ENCODE results near the gene CERS6. TPM values are rescaled to one million over a fixed set of nuclear protein-coding genes. Genes with fewer than 3 reads are reported as not detected.

Gene CERS6
- total RNA-seq, 4 donors from 2014 or later: 35.7 to 60.6 (median 39.2) TPM

GRCh38 chr2:168730344-168730743, 274.3 kb downstream of the CERS6 start:
- no peaks in the 10 kb centered on the region for H3K27me3 ChIP-seq
- intact Hi-C loops (cut with DNase I): no loop called here
- no peaks in the 10 kb centered on the region for H3K4me1 ChIP-seq
- no peaks in the 10 kb centered on the region for H3K36me3 ChIP-seq
- no peaks in the 10 kb centered on the region for H3K9me3 ChIP-seq
- no peak overlapping the region for H3K4me3 ChIP-seq (replicated peaks in 1 of 3)
- whole genome bisulfite sequencing, 2 donors: 82 to 85% methylated on average over 4 of the region's 4 CpGs
- H3K27ac ChIP-seq: no peak overlapping the region
- no peak for DNase-seq
- no peak for TF ChIP-seq CTCF (IDR thresholded peaks at IDR 0.05)
- no peak for TF ChIP-seq POLR2A (IDR thresholded peaks at IDR 0.05)

GRCh38 chr2:168731002-168731401, 274.9 kb downstream of the CERS6 start:
- Histone ChIP-seq H3K4me1 (no peaks in the 10 kb centered on the region), H3K9me3 (no peaks in the 10 kb centered on the region), H3K4me3 (replicated peaks in 1 of 3) (no peak overlapping the region), H3K36me3 (no peaks in the 10 kb centered on the region), H3K27ac (no peak overlapping the region), H3K27me3 (no peaks in the 10 kb centered on the region)
- DNase-seq: no peak
- intact Hi-C loops (cut with DNase I): no loop called here
- TF ChIP-seq CTCF (IDR thresholded peaks at IDR 0.05) (no peak), POLR2A (IDR thresholded peaks at IDR 0.05) (no peak)
- 63 to 67% methylated on average over 2 of the region's 2 CpGs for WGBS, 2 donors

GRCh38 chr2:168731616-168732015, 275.5 kb downstream of the CERS6 start:
- H3K27me3 ChIP-seq: no peaks in the 10 kb centered on the region
- no peak overlapping the region for H3K4me3 ChIP-seq (replicated peaks in 1 of 3)
- H3K27ac ChIP-seq: no peak overlapping the region
- H3K36me3 ChIP-seq: no peaks in the 10 kb centered on the region
- 67 to 71% methylated on average over 3 of the region's 3 CpGs for WGBS, 2 donors
- H3K9me3 ChIP-seq: no peaks in the 10 kb centered on the region
- intact Hi-C loops (cut with DNase I): no loop called here
- no peak for DNase-seq
- TF ChIP-seq POLR2A (IDR thresholded peaks at IDR 0.05) (no peak), CTCF (IDR thresholded peaks at IDR 0.05) (no peak)
- no peaks in the 10 kb centered on the region for H3K4me1 ChIP-seq

GRCh38 chr2:168732100-168732499, 276.0 kb downstream of the CERS6 start:
- WGBS, 2 donors: 90 to 97% methylated on average over 2 of the region's 2 CpGs

GRCh38 chr2:168732506-168732905, 276.4 kb downstream of the CERS6 start:
- Histone ChIP-seq H3K4me1 (no peaks in the 10 kb centered on the region), H3K9me3 (no peaks in the 10 kb centered on the region), H3K27me3 (no peaks in the 10 kb centered on the region), H3K4me3 (replicated peaks in 1 of 3) (no peak overlapping the region), H3K27ac (no peak overlapping the region), H3K36me3 (no peaks in the 10 kb centered on the region)
- intact Hi-C loops (cut with DNase I): no loop called here
- no peak for DNase-seq
- TF ChIP-seq POLR2A (IDR thresholded peaks at IDR 0.05) (no peak), CTCF (IDR thresholded peaks at IDR 0.05) (no peak)

More at GRCh38 chr2:168732100-168732499, 276.0 kb downstream of the CERS6 start:
- no peak for TF ChIP-seq CTCF (IDR thresholded peaks at IDR 0.05)
- no peak for TF ChIP-seq POLR2A (IDR thresholded peaks at IDR 0.05)
- Histone ChIP-seq H3K36me3 (no peaks in the 10 kb centered on the region), H3K4me1 (no peaks in the 10 kb centered on the region), H3K27ac (no peak overlapping the region), H3K27me3 (no peaks in the 10 kb centered on the region), H3K9me3 (no peaks in the 10 kb centered on the region), H3K4me3 (replicated peaks in 1 of 3) (no peak overlapping the region)
- DNase-seq: no peak
- intact Hi-C loops (cut with DNase I): no loop called here

Measured in thyroid gland (tissue), 4 donors.